K562 (cell line): ENCODE data around the gene EPB41L4B. TPM values are rescaled to one million over a fixed set of nuclear protein-coding genes. Genes with fewer than 3 reads are reported as not detected.
A peak's percentile ranks its signal among the peaks of the same experiment; 100 is the strongest.

ENCODE experiments used
- ATAC-seq: fragments of 200-7000 bp; cut with Tn5 transposase; 3 replicates; pipeline ENCODE4 v1.9.1; 2020; ENCODE audit warnings: moderate library complexity
- BruUV-seq: library from RNA; stranded (reverse); fragments of 400-500 nt; replicated peaks from 2 replicates; lab custom pipeline; 2021; lab: Mats Ljungman, UMichigan
- CTCF ChIA-PET: fragments of 300-600 bp; formaldehyde crosslinking; extraction: SDS; loops from one replicate; lab custom pipeline; 2021; ENCODE audit warnings: low intra/inter-chr PET ratio; lab: Yijun Ruan, JAX
- POLR2A ChIA-PET: fragments of 300-600, 350-650 bp; sonication (Branson Sonifier 250); formaldehyde crosslinking; extraction: SDS; loops from one replicate; lab custom pipeline; 2021; ENCODE audit warnings: antibody characterized with exemption, inconsistent platforms; lab: Yijun Ruan, JAX
- DNase-seq, 4 experiments: peaks; one replicate each; pipeline versions ENCODE4 v3.0.0 to v3.0.0-alpha.2; 2011 to 2018; ENCODE audit warnings: low spot score in 3 of 4, mixed read lengths in 3 of 4; ENCODE audit errors: extremely low read depth in 1 of 4
- FAIRE-seq: peaks from 2 replicates; lab custom pipeline; 2011; peaks lifted over from hg19 to GRCh38; lab: Jason Lieb, UNC
- H2AFZ ChIP-seq: 2 replicates; pipeline ENCODE4 v1.6.0; 2011; ENCODE audit warnings: low read depth, low read length, control low read depth, inconsistent platforms
- H3K27ac ChIP-seq: fragments of 200-600 bp; 3 replicates; pipeline ENCODE4 v1.8.0; 2011; ENCODE audit warnings: low read depth, mild to moderate bottlenecking, control low read depth, inconsistent platforms, low read length, moderate library complexity, mixed read lengths; ENCODE audit errors: extremely low read depth
- H3K27me3 ChIP-seq, 2 experiments: fragments of 300-600 bp in 1 of 2; 2 replicates in 1 of 2; 3 replicates in 1 of 2; pipeline versions ENCODE4 v1.6.0 to v1.8.0; 2011; ENCODE audit warnings: inconsistent platforms in 2 of 2, low read length in 2 of 2, mild to moderate bottlenecking in 1 of 2, mixed read lengths in 1 of 2, moderate library complexity in 1 of 2; ENCODE audit not compliant: control insufficient read depth in 2 of 2, insufficient read depth in 2 of 2
- H3K36me3 ChIP-seq: fragments of 300-600 bp; 3 replicates; pipeline ENCODE4 v1.8.0; 2011; ENCODE audit warnings: mild to moderate bottlenecking, low read length, inconsistent platforms; ENCODE audit not compliant: control insufficient read depth, insufficient read depth
- H3K4me1 ChIP-seq, 2 experiments: fragments of 200-600 bp in 1 of 2; replicated peaks in 1 of 2; 2 replicates in 1 of 2; 3 replicates in 1 of 2; pipeline versions ENCODE4 v1.5.1 to v1.8.0; 2011; ENCODE audit warnings: inconsistent platforms in 2 of 2, low read length in 2 of 2, mild to moderate bottlenecking in 1 of 2, mixed read lengths in 1 of 2, moderate library complexity in 1 of 2; ENCODE audit not compliant: control insufficient read depth in 2 of 2, insufficient read depth in 2 of 2
- H3K4me2 ChIP-seq: 2 replicates; pipeline ENCODE4 v1.6.1; 2011; ENCODE audit warnings: low read length, control low read depth, inconsistent platforms, mixed read lengths; ENCODE audit not compliant: insufficient read depth
- H3K4me3 ChIP-seq: fragments of 200-600 bp; sonication (generic), shearing (Covaris generic); 2 replicates; pipeline ENCODE4 v1.5.1; 2016; ENCODE audit warnings: control low read depth, inconsistent platforms
- H3K79me2 ChIP-seq: fragments of 200-600 bp; 3 replicates; pipeline ENCODE4 v1.8.0; 2011; ENCODE audit warnings: low read length, inconsistent platforms; ENCODE audit not compliant: control insufficient read depth, insufficient read depth
- H3K9ac ChIP-seq, 2 experiments: 2 replicates each; pipeline versions ENCODE4 v1.6.0 to v1.6.1; 2011; ENCODE audit warnings: low read depth in 2 of 2, low read length in 2 of 2, control low read depth in 1 of 2, inconsistent platforms in 1 of 2, mild to moderate bottlenecking in 1 of 2, mixed read lengths in 1 of 2; ENCODE audit not compliant: insufficient read depth in 1 of 2
- H3K9me1 ChIP-seq: one replicate; pipeline ENCODE4 v1.6.0; 2011; ENCODE audit warnings: inconsistent platforms, mild to moderate bottlenecking, low read length, moderate library complexity; ENCODE audit not compliant: control insufficient read depth, insufficient read depth
- H3K9me3 ChIP-seq: replicated peaks from 2 replicates; pipeline ENCODE4 v1.5.1; 2011; ENCODE audit warnings: low read depth, low read length, inconsistent platforms; ENCODE audit not compliant: control insufficient read depth, insufficient read depth
- H4K20me1 ChIP-seq: replicated peaks from 2 replicates; pipeline ENCODE4 v1.6.1; 2011; ENCODE audit warnings: low read length, inconsistent platforms, mixed read lengths; ENCODE audit not compliant: control insufficient read depth, insufficient read depth
- BRD4 ChIP-seq: fragments of 200-600 bp; sonication (generic); IDR thresholded peaks from 2 replicates; pipeline ENCODE4 v1.6.1; 2017; ENCODE audit warnings: inconsistent platforms
- COPS2 ChIP-seq: fragments of 450-650 bp; conservative IDR thresholded peaks from 2 replicates; pipeline ENCODE4 v1.6.1; 2016; ENCODE audit warnings: mild to moderate bottlenecking, moderate library complexity
- CXXC5 ChIP-seq: fragments of 250-450 bp; sonication (Bioruptor Pico); IDR thresholded peaks from 2 replicates; pipeline ENCODE4 v1.8.0; 2022; ENCODE audit warnings: inconsistent platforms, mild to moderate bottlenecking, moderate library complexity
- GATAD2B ChIP-seq: fragments of 450-650 bp; IDR thresholded peaks from 2 replicates; pipeline ENCODE4 v1.6.1; 2017; ENCODE audit warnings: mild to moderate bottlenecking, borderline replicate concordance
- HDAC1 ChIP-seq, 2 experiments: fragments of 450-650 bp; IDR thresholded peaks; 2 replicates each; pipeline ENCODE4 v1.6.1; 2016 to 2017; ENCODE audit warnings: inconsistent platforms in 1 of 2, mild to moderate bottlenecking in 1 of 2, moderate library complexity in 1 of 2
- NBN ChIP-seq: fragments of 450-650 bp; IDR thresholded peaks from 2 replicates; pipeline ENCODE4 v1.6.1; 2016; ENCODE audit warnings: low read depth, mild to moderate bottlenecking
- RAD21 ChIP-seq, 2 experiments: fragments of 250-450 bp in 1 of 2; fragments of 450-650 bp in 1 of 2; sonication (Bioruptor Pico) in 1 of 2; formaldehyde crosslinking in 1 of 2; IDR thresholded peaks in 1 of 2; conservative IDR thresholded peaks in 1 of 2; 2 replicates each; pipeline versions ENCODE4 v1.4.0 to v1.8.0; 2020 to 2022; ENCODE audit warnings: mild to moderate bottlenecking in 2 of 2, moderate library complexity in 1 of 2
- RBFOX2 ChIP-seq: fragments of 200-400 bp; formaldehyde crosslinking; IDR thresholded peaks from 2 replicates; pipeline ENCODE4 v1.6.1; 2017; ENCODE audit warnings: low read depth, mild to moderate bottlenecking, low read length, moderate library complexity
- SAFB ChIP-seq: fragments of 200-400 bp; formaldehyde crosslinking; IDR thresholded peaks from 2 replicates; pipeline ENCODE4 v1.6.1; 2017; ENCODE audit warnings: low read depth, low read length, borderline replicate concordance
- SRSF9 ChIP-seq: fragments of 200-400 bp; formaldehyde crosslinking; IDR thresholded peaks from 2 replicates; pipeline ENCODE4 v1.6.1; 2017; ENCODE audit warnings: low read depth, low read length, borderline replicate concordance
- STAG1 ChIP-seq: sonication (generic); formaldehyde crosslinking; IDR thresholded peaks from 2 replicates; pipeline ENCODE4 v1.5.0; 2020; ENCODE audit warnings: missing genetic modification reagents, borderline replicate concordance
- ZBTB26 ChIP-seq: fragments of 450-650 bp; formaldehyde crosslinking; IDR thresholded peaks from 2 replicates; pipeline ENCODE4 v1.4.0; 2022; ENCODE audit warnings: missing genetic modification characterization
- ZBTB7A ChIP-seq: IDR thresholded peaks from 2 replicates; pipeline ENCODE4 v1.6.1; 2011; ENCODE audit warnings: low read depth, mild to moderate bottlenecking, low read length, moderate library complexity, borderline replicate concordance; ENCODE audit not compliant: control insufficient read depth
- ZNF217 ChIP-seq: sonication (generic); formaldehyde crosslinking; IDR thresholded peaks from 2 replicates; pipeline ENCODE4 v1.8.0; 2022; ENCODE audit warnings: mild to moderate bottlenecking, missing genetic modification reagents
- ZNF695 ChIP-seq: fragments of 450-650 bp; formaldehyde crosslinking; IDR thresholded peaks from 2 replicates; pipeline ENCODE4 v1.4.0; 2020; ENCODE audit warnings: mild to moderate bottlenecking, moderate library complexity
- WGBS: fragments of 100-300 bp; shearing (Covaris generic); methylation state at CpG from one replicate; pipeline ENCODE4 v1.1.6; 2016; ENCODE audit warnings: low coverage, mixed read lengths; ENCODE audit not compliant: insufficient coverage; ENCODE audit errors: missing lambda C conversion rate; 5-methylcytosine and 5-hydroxymethylcytosine counted together
- in situ Hi-C: fragments of 300-500 bp; cut with MboI; formaldehyde crosslinking; loops from 4 replicates; pipeline ENCODE4 v1.15.0; 2018; ENCODE audit warnings: inconsistent platforms, mixed read lengths
- intact Hi-C: fragments of 100-400 bp; cut with micrococcal nuclease; formaldehyde crosslinking; loops from 2 replicates; pipeline ENCODE4 v1.14.2; 2022
- polyA plus RNA-seq, 8 experiments: library from polyadenylated mRNA; depleted of rRNA in 4 of 8; stranded (reverse) in 5 of 8; unstranded in 3 of 8; fragments of >200 nt; fragmentation: Nextera tagmentation in 2 of 8; fragmentation: Illumina TruSeq in 1 of 8; extraction: Ambion mirVana in 2 of 8; extraction: Trizol in 1 of 8; gene quantifications; 2 replicates each; pipeline versions ENCODE4 v1.2.1 to v1.2.3, GENCODE V29; 2011 to 2014; ENCODE audit warnings: inconsistent platforms in 1 of 8, missing spikeins in 1 of 8
- total RNA-seq, 7 experiments: library from RNA; depleted of rRNA in 6 of 7; stranded (reverse); fragments of >200 nt in 6 of 7; fragmentation: Illumina TruSeq in 2 of 7; extraction: Trizol in 2 of 7; gene quantifications; 2 replicates each; pipeline versions ENCODE4 v1.2.1 to v1.2.3, GENCODE V29; 2011 to 2021; ENCODE audit warnings: low replicate concordance in 1 of 7

EPB41L4B gene
- total and polyA plus RNA-seq, 9 of the 15 experiments (the other 6 are each of a cell fraction or from before 2014, with no cell fraction given) = 0.09 to 0.38 (median 0.21) TPM

- ATAC-seq (no peak), DNase-seq (no peak), FAIRE-seq (no peak)
- Histone ChIP-seq H3K9ac (no peak overlapping the region), H4K20me1 (no peaks in the 10 kb centered on the region), H3K27me3 (peaks cover 38 to 52% of the 10 kb centered on the region in 2 experiments; a peak in 4 of 5 replicates), H3K4me2 (no peak overlapping the region), H3K9me3 (no peaks in the 10 kb centered on the region), H2AFZ (no peak overlapping the region), H3K79me2 (no peaks in the 10 kb centered on the region), H3K4me3 (no peak overlapping the region), H3K9me1 (no peaks in the 10 kb centered on the region), H3K36me3 (no peaks in the 10 kb centered on the region), H3K4me1 (no peaks in the 10 kb centered on the region), H3K27ac (no peak overlapping the region)
- no peak for TF ChIP-seq GATAD2B
- 0 out of 4 replicates have a peak, but pooled peaks of 1 of the 2 experiments have one; percentile 25 for TF ChIP-seq RAD21 (CRISPR knock-in tag; conservative IDR thresholded peaks at IDR 0.05 in 1 of 2, IDR thresholded peaks at IDR 0.05 in 1 of 2)
- no peak for TF ChIP-seq ZNF217 (CRISPR knock-in tag)
- intact Hi-C loops = loop anchor here (5.0 kb wide), 1 partner anchor 57 kb away; no protein-coding TSS in a partner anchor
- ChIA-PET CTCF (no interaction called here), POLR2A (no interaction called here)
- in situ Hi-C loops = no loop called here
- BruUV-seq = no TSS peak
- WGBS = 7% methylated on average over 2 of the region's 2 CpGs
Observed at GRCh38 chr9:109303900-109304299, 17.0 kb downstream of the EPB41L4B start.

GRCh38 chr9:109302606-109303005 lies 18.3 kb downstream of the EPB41L4B start:
- no peaks in the 10 kb centered on the region for H3K79me2 ChIP-seq
- in situ Hi-C loops = no loop called here

More at GRCh38 chr9:109302606-109303005, 18.3 kb downstream of the EPB41L4B start:
- Histone ChIP-seq H3K27ac (no peak overlapping the region), H3K36me3 (no peaks in the 10 kb centered on the region), H3K27me3 (peaks cover 28 to 41% of the 10 kb centered on the region in 2 experiments; a peak in 4 of 5 replicates), H3K4me1 (no peaks in the 10 kb centered on the region), H3K9me3 (no peaks in the 10 kb centered on the region), H3K4me3 (no peak overlapping the region), H3K9me1 (no peaks in the 10 kb centered on the region), H3K9ac (no peak overlapping the region), H3K4me2 (no peak overlapping the region), H4K20me1 (no peaks in the 10 kb centered on the region), H2AFZ (no peak overlapping the region)
- ChIA-PET CTCF (no interaction called here), POLR2A (no interaction called here)
- 3% methylated on average over 5 of the region's 5 CpGs for WGBS
- TF ChIP-seq HDAC1 (IDR thresholded peaks at IDR 0.05) (no peak), ZNF695 (CRISPR knock-in tag) (no peak), STAG1 (no peak), SRSF9 (no peak), BRD4 (no peak), ZBTB7A (no peak), RBFOX2 (no peak), CXXC5 (CRISPR knock-in tag) (no peak), NBN (no peak), COPS2 (no peak), SAFB (no peak), ZBTB26 (CRISPR knock-in tag) (no peak)
- ATAC-seq (no peak), DNase-seq (no peak), FAIRE-seq (no peak)
- no TSS peak for BruUV-seq
- intact Hi-C loops = loop anchor here (5.0 kb wide), 1 partner anchor 55 kb away; no protein-coding TSS in a partner anchor
